CD4-positive, CD25-positive, alpha-beta regulatory T cell (primary cell): Measurements from ENCODE around the gene POLR3G. TPM values are rescaled to one million over a fixed set of nuclear protein-coding genes. Genes with fewer than 3 reads are reported as not detected.

Source experiments
- ATAC-seq, 2 donors: fragments of 150-1000 bp; cut with Tn5 transposase; one replicate each; pipeline ENCODE4 v1.10.0; 2021; ENCODE audit warnings: low read depth in 2 of 2, moderate number of reproducible peaks in 2 of 2, moderate library complexity in 1 of 2
- DNase-seq, 3 donors: peaks; one replicate each; pipeline versions ENCODE4 v3.0.0 to v3.0.0-alpha.2; 2012 to 2022; ENCODE audit warnings: mixed read lengths in 1 of 3
- H3K27ac ChIP-seq: one replicate; pipeline ENCODE4 v1.7.0; 2013; ENCODE audit warnings: mild to moderate bottlenecking, low read length; ENCODE audit not compliant: insufficient read depth, poor library complexity, severe bottlenecking
- H3K27me3 ChIP-seq: one replicate; pipeline ENCODE4 v1.7.0; 2013; ENCODE audit warnings: low read length; ENCODE audit not compliant: control insufficient read depth, insufficient read depth
- H3K36me3 ChIP-seq: one replicate; pipeline ENCODE4 v1.7.0; 2013; ENCODE audit warnings: mild to moderate bottlenecking, low read length, moderate library complexity; ENCODE audit not compliant: control insufficient read depth, insufficient read depth
- H3K4me1 ChIP-seq: 2 replicates; pipeline ENCODE4 v1.7.0; 2013; ENCODE audit warnings: mild to moderate bottlenecking, low read length; ENCODE audit not compliant: insufficient read depth, control insufficient read depth, poor library complexity, severe bottlenecking
- H3K4me3 ChIP-seq: one replicate; pipeline ENCODE4 v1.7.0; 2013; ENCODE audit warnings: low read depth, mild to moderate bottlenecking, low read length, moderate library complexity
- H3K9me3 ChIP-seq, 2 experiments: 1 replicate in 1 of 2; 2 replicates in 1 of 2; pipeline ENCODE4 v1.7.0; 2013; ENCODE audit warnings: low read length in 2 of 2, mild to moderate bottlenecking in 1 of 2, moderate library complexity in 1 of 2; ENCODE audit not compliant: control insufficient read depth in 2 of 2
- H3K27ac Mint-ChIP-seq, 3 donors: one replicate each; pipeline ENCODE4 v1.8.0; 2020 to 2022; ENCODE audit warnings: mild to moderate bottlenecking in 3 of 3, mixed read lengths in 3 of 3, moderate library complexity in 2 of 3
- H3K27me3 Mint-ChIP-seq: one replicate; pipeline ENCODE4 v1.8.0; 2022; ENCODE audit warnings: mild to moderate bottlenecking, mixed read lengths
- H3K36me3 Mint-ChIP-seq: one replicate; pipeline ENCODE4 v1.8.0; 2020; ENCODE audit warnings: mixed read lengths
- H3K4me1 Mint-ChIP-seq, 4 donors: one replicate each; pipeline ENCODE4 v1.8.0; 2020 to 2022; ENCODE audit warnings: mixed read lengths in 4 of 4, mild to moderate bottlenecking in 1 of 4
- H3K4me3 Mint-ChIP-seq, 4 donors: one replicate each; pipeline ENCODE4 v1.8.0; 2020 to 2022; ENCODE audit warnings: mild to moderate bottlenecking in 4 of 4, mixed read lengths in 4 of 4, moderate library complexity in 3 of 4
- H3K9me3 Mint-ChIP-seq, 7 donors: one replicate each; pipeline ENCODE4 v1.8.0; 2020 to 2022; ENCODE audit warnings: mixed read lengths in 7 of 7, mild to moderate bottlenecking in 3 of 7, moderate library complexity in 2 of 7
- polyA plus RNA-seq, 4 donors: library from polyadenylated mRNA; unstranded; fragments of 300-500 nt; fragmentation: Illumina TruSeq; gene quantifications; one replicate each; pipeline ENCODE4 v1.2.3, GENCODE V29; 2021
- total RNA-seq: library from RNA; stranded (reverse); gene quantifications from one replicate; pipeline ENCODE4 v1.2.3, GENCODE V29; 2022

Gene POLR3G
- total and polyA plus RNA-seq, 5 donors from 2014 or later: 0.91 to 1.9 (median 1.3) TPM

DNA sequence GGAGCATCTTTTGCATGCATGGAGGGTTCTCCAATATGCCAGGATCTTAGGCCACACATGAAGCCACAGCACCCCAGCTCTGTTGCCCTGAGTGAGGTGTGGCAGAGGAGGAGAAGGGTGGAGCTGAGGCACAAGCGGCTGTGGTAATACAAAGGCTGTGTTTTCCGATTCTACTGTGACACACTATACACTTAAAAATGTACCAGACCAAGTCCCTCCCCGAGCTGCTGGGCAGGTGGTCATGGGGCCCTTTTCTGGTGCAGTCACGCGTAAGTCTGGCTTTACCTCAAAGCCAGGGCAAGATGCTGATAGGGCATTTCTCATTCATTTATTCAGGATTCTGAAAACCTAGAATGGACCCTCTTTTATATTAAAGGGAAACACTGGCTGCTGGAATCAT is 87.7 kb downstream of the POLR3G start:
- Mint-ChIP-seq H3K27ac (no peak overlapping the region), H3K4me3 (no peak overlapping the region)
- H3K36me3 ChIP-seq: no peaks in the 10 kb centered on the region

DNA sequence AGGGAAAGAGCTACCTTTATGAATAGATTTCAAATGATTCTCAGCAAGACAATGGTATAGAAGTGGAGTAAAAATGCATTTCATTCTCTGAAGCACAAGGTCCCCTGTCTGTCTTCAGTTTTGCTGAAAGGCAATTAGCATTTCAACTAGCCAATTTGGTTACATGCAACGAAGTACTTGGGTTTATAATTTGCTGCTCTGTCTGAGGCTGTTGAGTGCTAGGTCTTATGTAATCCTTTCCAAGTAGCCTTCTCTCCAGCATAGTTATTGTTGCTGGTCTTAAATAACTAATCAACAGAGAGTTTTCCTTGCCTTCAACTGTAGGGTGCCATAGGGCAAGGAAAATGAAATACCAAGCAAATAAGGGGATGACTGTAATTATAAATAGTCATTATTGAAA is 88.4 kb downstream of the POLR3G start:
- Mint-ChIP-seq H3K9me3 (peaks cover 0 to 5% (median 0%) of the 10 kb centered on the region in 7 donors), H3K4me1 (peaks cover 0 to 2% (median 2%) of the 10 kb centered on the region in 4 donors), H3K27me3 (peaks cover 36% of the 10 kb centered on the region), H3K36me3 (no peaks in the 10 kb centered on the region), H3K4me3 (no peak overlapping the region), H3K27ac (no peak overlapping the region)
- Histone ChIP-seq H3K27me3 (peaks cover 20% of the 10 kb centered on the region), H3K4me1 (peaks cover 3% of the 10 kb centered on the region), H3K36me3 (no peaks in the 10 kb centered on the region), H3K9me3 (no peaks in the 10 kb centered on the region), H3K27ac (no peak overlapping the region), H3K4me3 (no peak overlapping the region)
- DNase-seq (no peak), ATAC-seq (no peak)

More for the DNA sequence above, 87.7 kb downstream of the POLR3G start:
- H3K4me1 ChIP-seq: peaks cover 3% of the 10 kb centered on the region
- ATAC-seq: no peak
- Mint-ChIP-seq H3K9me3 (peaks cover 0 to 5% (median 0%) of the 10 kb centered on the region in 7 donors), H3K27me3 (peaks cover 41% of the 10 kb centered on the region), H3K4me1 (peaks cover 0 to 6% (median 5%) of the 10 kb centered on the region in 4 donors), H3K36me3 (no peaks in the 10 kb centered on the region)
- no peak overlapping the region for H3K4me3 ChIP-seq
- H3K27me3 ChIP-seq: peaks cover 26% of the 10 kb centered on the region
- no peak for DNase-seq
- H3K27ac ChIP-seq: no peak overlapping the region
- no peaks in the 10 kb centered on the region for H3K9me3 ChIP-seq

Other genes starting within 250 kb of the POLR3G start
- 5.2 TPM for gene CETN3, start 65.1 kb upstream of the POLR3G start, total RNA-seq
- 10 to 100 TPM; 19.6 to 31.0 (median 20.7) TPM for gene CETN3, start 65.1 kb upstream of the POLR3G start, polyA plus RNA-seq
- gene MBLAC2, start 93 bp upstream of the POLR3G start, total RNA-seq: 4.2 TPM
- gene MBLAC2, start 93 bp upstream of the POLR3G start, polyA plus RNA-seq: 1 to 10 TPM; 2.0 to 5.4 (median 3.6) TPM
- 34.4 TPM for gene LYSMD3, start 54.7 kb downstream of the POLR3G start, total RNA-seq
- 10 to 100 TPM in 3 of 4 donors, 1 to 10 TPM in 1; 8.3 to 12.2 (median 10.6) TPM for gene LYSMD3, start 54.7 kb downstream of the POLR3G start, polyA plus RNA-seq
- gene ADGRV1, start 83.9 kb downstream of the POLR3G start, total RNA-seq: 0.52 TPM
- under 1 TPM in 1 of 4 donors, not detected in 3; 0.42 TPM for gene ADGRV1, start 83.9 kb downstream of the POLR3G start, polyA plus RNA-seq